DMS114 treated with DMSO at 0.1 percent for 48 hours (cell line): ENCODE data around the gene SNX25.
"Not testable (repeated sequence)": the region's sequence is repeated elsewhere in the genome, so short reads cannot be mapped to it uniquely, and the experiment has no call there.

Experiments
- DNase-seq: peaks from one replicate; lab custom pipeline; 2025; ENCODE audit not compliant: unreplicated experiment; lab: John Stamatoyannopoulos, UW

The SNX25 gene

GRCh38 chr4:185341377-185341776, 132.0 kb downstream of the SNX25 start:
- DNase-seq, result no peak

- no peak for DNase-seq
Measured at GRCh38 chr4:185341841-185342240, 132.4 kb downstream of the SNX25 start.

- DNase-seq, result no peak
Measured at GRCh38 chr4:185343726-185344581, 134.6 kb downstream of the SNX25 start.

GRCh38 chr4:185344743-185345538, 135.5 kb downstream of the SNX25 start:
- DNase-seq, result no peak

GRCh38 chr4:185346975-185347601, 137.7 kb downstream of the SNX25 start:
- DNase-seq, result no peak

- DNase-seq, result no peak
Measured at GRCh38 chr4:185351691-185352090, 142.3 kb downstream of the SNX25 start.

GRCh38 chr4:185352202-185352601, 142.8 kb downstream of the SNX25 start:
- no peak for DNase-seq

- DNase-seq, result no peak
Measured at GRCh38 chr4:185352741-185353140, 143.3 kb downstream of the SNX25 start.

- no peak for DNase-seq
Measured at GRCh38 chr4:185357211-185357610, 147.8 kb downstream of the SNX25 start.

- DNase-seq, result no peak
Measured at GRCh38 chr4:185357733-185358440, 148.5 kb downstream of the SNX25 start.

- DNase-seq, result no peak
Measured at GRCh38 chr4:185358514-185358913, 149.1 kb downstream of the SNX25 start.

GRCh38 chr4:185358959-185359358, 149.6 kb downstream of the SNX25 start:
- DNase-seq, result no peak

GRCh38 chr4:185359767-185360446, 150.5 kb downstream of the SNX25 start:
- no peak for DNase-seq

- DNase-seq, result no peak
Measured at GRCh38 chr4:185361872-185362271, 152.5 kb downstream of the SNX25 start.

- not testable (repeated sequence) for DNase-seq
Measured at GRCh38 chr4:185362570-185362969, 153.2 kb downstream of the SNX25 start.

- no peak for DNase-seq
Measured at GRCh38 chr4:185363251-185363650, 153.9 kb downstream of the SNX25 start.

GRCh38 chr4:185364886-185365285, 155.5 kb downstream of the SNX25 start:
- no peak for DNase-seq

- DNase-seq, result no peak
Measured at GRCh38 chr4:185369731-185370130, 160.3 kb downstream of the SNX25 start.

GRCh38 chr4:185370268-185370949, 161.0 kb downstream of the SNX25 start:
- no peak for DNase-seq

GRCh38 chr4:185371702-185372101, 162.3 kb downstream of the SNX25 start:
- no peak for DNase-seq
